Fibroblast of lung (primary cell): Measurements from ENCODE around the gene RAB40A. TPM values are rescaled to one million over a fixed set of nuclear protein-coding genes. Genes with fewer than 3 reads are reported as not detected.
A peak's percentile ranks its signal among the peaks of the same experiment; 100 is the strongest.
"Not testable (repeated sequence)": the region's sequence is repeated elsewhere in the genome, so short reads cannot be mapped to it uniquely, and the experiment has no call there.

Experiments used
- DNase-seq, 2 donors: peaks; one replicate each; pipeline versions ENCODE4 v3.0.0 to v3.0.0-alpha.2; 2010; ENCODE audit warnings: low read depth in 2 of 2
- H2AFZ ChIP-seq: 2 replicates; pipeline ENCODE4 v1.5.1; 2012; ENCODE audit warnings: low read length, control low read depth, inconsistent platforms
- H3K27ac ChIP-seq: 2 replicates; pipeline ENCODE4 v1.5.1; 2011; ENCODE audit warnings: low read length, control low read depth; ENCODE audit not compliant: insufficient read depth
- H3K27me3 ChIP-seq: 2 replicates; pipeline ENCODE4 v1.5.1; 2011; ENCODE audit warnings: mild to moderate bottlenecking, low read length; ENCODE audit not compliant: control insufficient read depth, insufficient read depth
- H3K36me3 ChIP-seq: 2 replicates; pipeline ENCODE4 v1.5.1; 2011; ENCODE audit warnings: low read length; ENCODE audit not compliant: control insufficient read depth, insufficient read depth
- H3K4me1 ChIP-seq: 2 replicates; pipeline ENCODE4 v1.5.1; 2011; ENCODE audit warnings: low read length; ENCODE audit not compliant: control insufficient read depth, insufficient read depth; ENCODE audit errors: extremely low read depth
- H3K4me2 ChIP-seq: 2 replicates; pipeline ENCODE4 v1.5.1; 2011; ENCODE audit warnings: low read length, control low read depth; ENCODE audit not compliant: insufficient read depth; ENCODE audit errors: extremely low read depth
- H3K4me3 ChIP-seq, 4 experiments: fragments of 200-600 bp in 1 of 4; sonication (generic) in 1 of 4; replicated peaks in 1 of 4; 2 replicates each; pipeline ENCODE4 v1.5.1; 2011 to 2016; ENCODE audit warnings: low read length in 4 of 4, low read depth in 3 of 4, mild to moderate bottlenecking in 3 of 4, control low read depth in 2 of 4, inconsistent platforms in 1 of 4, mixed read lengths in 1 of 4; ENCODE audit not compliant: insufficient read depth in 1 of 4; ENCODE audit errors: control extremely low read depth in 1 of 4
- H3K79me2 ChIP-seq: 2 replicates; pipeline ENCODE4 v1.5.1; 2012; ENCODE audit warnings: mild to moderate bottlenecking, low read length, inconsistent platforms; ENCODE audit not compliant: control insufficient read depth, insufficient read depth
- H3K9ac ChIP-seq: 2 replicates; pipeline ENCODE4 v1.5.1; 2011; ENCODE audit warnings: mild to moderate bottlenecking, low read length, control low read depth; ENCODE audit not compliant: insufficient read depth
- H3K9me3 ChIP-seq: 2 replicates; pipeline ENCODE4 v1.5.1; 2012; ENCODE audit warnings: low read depth, low read length; ENCODE audit not compliant: control insufficient read depth, insufficient read depth
- H4K20me1 ChIP-seq: 2 replicates; pipeline ENCODE4 v1.5.1; 2011; ENCODE audit warnings: low read length; ENCODE audit not compliant: control insufficient read depth, insufficient read depth; ENCODE audit errors: extremely low read depth
- EZH2 ChIP-seq: IDR thresholded peaks from 2 replicates; pipeline ENCODE4 v1.5.1; 2012; ENCODE audit warnings: low read length, control low read depth, mild to moderate bottlenecking; ENCODE audit errors: missing control alignments
- polyA plus RNA-seq, 2 donors: library from polyadenylated mRNA; depleted of rRNA in 1 of 2; stranded (reverse) in 1 of 2; unstranded in 1 of 2; fragments of >200 nt; gene quantifications; 2 replicates each; pipeline ENCODE4 v1.2.1, GENCODE V29; 2011 to 2012; ENCODE audit warnings: missing spikeins in 1 of 2
- total RNA-seq: library from RNA; depleted of rRNA; stranded (reverse); fragments of >200 nt; gene quantifications from 2 replicates; pipeline ENCODE4 v1.2.1, GENCODE V29; 2014
- TF ChIP-seq, protein P1 (sequence below), 2 donors: IDR thresholded peaks in 1 of 2; conservative IDR thresholded peaks in 1 of 2; 1 replicate in 1 of 2; 2 replicates in 1 of 2; pipeline ENCODE4 v1.5.1; 2011 to 2012; ENCODE audit warnings: low read length in 2 of 2, control low read depth in 1 of 2, inconsistent platforms in 1 of 2, low read depth in 1 of 2, mild to moderate bottlenecking in 1 of 2

Gene RAB40A
- total and polyA plus RNA-seq, 2 donors (not counting 1 experiment from before 2014, with no cell fraction given): 0.07 to 0.17 TPM

DNA sequence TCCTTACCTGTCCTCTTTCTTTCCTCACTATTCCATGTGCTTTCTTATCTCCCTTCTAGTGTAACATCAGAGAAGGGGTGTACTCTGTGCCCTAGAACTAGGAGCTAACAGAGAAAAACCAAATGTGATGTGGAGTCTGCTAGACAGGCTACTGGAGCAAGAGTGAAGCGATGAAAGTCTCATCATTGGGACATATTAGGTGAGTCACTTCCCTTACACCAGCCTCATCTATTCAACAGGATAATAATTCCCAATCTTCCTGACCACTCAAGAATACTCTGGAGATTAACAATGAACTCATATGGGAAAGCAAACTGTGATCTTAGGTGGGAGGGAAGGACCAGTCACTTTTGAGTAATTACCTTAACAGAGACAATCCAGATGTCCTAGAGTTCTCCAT is 58.1 kb downstream of the RAB40A start:
- H2AFZ ChIP-seq: no peak overlapping the region
- H3K9ac ChIP-seq: no peak overlapping the region
- no peak overlapping the region for H3K27ac ChIP-seq
- H3K9me3 ChIP-seq: no peaks in the 10 kb centered on the region
- H3K4me1 ChIP-seq: peaks cover 2% of the 10 kb centered on the region
- no peak overlapping the region for H3K4me3 ChIP-seq
- no peak for DNase-seq
- H3K27me3 ChIP-seq: no peaks in the 10 kb centered on the region
- H3K79me2 ChIP-seq: no peaks in the 10 kb centered on the region
- no peak for TF ChIP-seq EZH2
- TF ChIP-seq, protein P1, sequence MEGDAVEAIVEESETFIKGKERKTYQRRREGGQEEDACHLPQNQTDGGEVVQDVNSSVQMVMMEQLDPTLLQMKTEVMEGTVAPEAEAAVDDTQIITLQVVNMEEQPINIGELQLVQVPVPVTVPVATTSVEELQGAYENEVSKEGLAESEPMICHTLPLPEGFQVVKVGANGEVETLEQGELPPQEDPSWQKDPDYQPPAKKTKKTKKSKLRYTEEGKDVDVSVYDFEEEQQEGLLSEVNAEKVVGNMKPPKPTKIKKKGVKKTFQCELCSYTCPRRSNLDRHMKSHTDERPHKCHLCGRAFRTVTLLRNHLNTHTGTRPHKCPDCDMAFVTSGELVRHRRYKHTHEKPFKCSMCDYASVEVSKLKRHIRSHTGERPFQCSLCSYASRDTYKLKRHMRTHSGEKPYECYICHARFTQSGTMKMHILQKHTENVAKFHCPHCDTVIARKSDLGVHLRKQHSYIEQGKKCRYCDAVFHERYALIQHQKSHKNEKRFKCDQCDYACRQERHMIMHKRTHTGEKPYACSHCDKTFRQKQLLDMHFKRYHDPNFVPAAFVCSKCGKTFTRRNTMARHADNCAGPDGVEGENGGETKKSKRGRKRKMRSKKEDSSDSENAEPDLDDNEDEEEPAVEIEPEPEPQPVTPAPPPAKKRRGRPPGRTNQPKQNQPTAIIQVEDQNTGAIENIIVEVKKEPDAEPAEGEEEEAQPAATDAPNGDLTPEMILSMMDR (conservative IDR thresholded peaks at IDR 0.05 in 1 of 2, IDR thresholded peaks at IDR 0.05 in 1 of 2; ENCODE audit: low read depth in 1 of 2, low read length in 2 of 2): no peak
- H3K4me2 ChIP-seq: no peak overlapping the region
- H4K20me1 ChIP-seq: no peaks in the 10 kb centered on the region
- no peaks in the 10 kb centered on the region for H3K36me3 ChIP-seq

DNA sequence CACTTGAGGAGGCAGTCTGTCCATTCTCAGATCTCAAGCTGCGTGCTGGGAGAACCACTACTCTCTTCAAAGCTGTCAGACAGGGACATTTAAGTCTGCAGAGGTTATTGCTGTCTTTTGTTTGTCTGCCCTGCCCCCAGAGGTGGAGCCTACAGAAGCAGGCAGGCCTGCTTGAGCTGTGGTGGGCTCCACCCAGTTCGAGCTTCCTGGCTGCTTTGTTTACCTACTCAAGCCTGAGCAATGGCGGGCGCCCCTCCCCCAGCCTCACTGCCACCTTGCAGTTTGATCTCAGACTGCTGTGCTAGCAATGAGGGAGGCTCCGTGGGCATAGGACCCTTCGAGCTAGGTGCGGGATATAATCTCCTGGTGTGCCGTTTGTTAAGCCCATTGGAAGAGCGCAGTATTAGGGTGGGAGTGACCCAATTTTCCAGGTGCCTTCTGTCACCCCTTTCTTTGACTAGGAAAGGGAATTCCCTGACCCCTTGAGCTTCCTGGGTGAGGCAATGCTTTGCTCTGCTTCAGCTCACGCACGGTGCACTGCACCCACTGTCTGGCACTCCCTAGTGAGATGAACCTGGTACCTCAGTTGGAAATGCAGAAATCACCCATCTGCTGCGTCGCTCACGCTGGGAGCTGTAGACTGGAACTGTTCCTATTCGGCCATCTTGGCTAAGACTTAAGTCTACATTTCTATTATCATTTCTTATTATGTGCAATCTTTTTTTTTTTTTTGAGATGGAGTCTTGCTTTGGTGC is 59.1 kb downstream of the RAB40A start:
- not testable (repeated sequence) for H3K4me1 ChIP-seq, H3K36me3 ChIP-seq, H2AFZ ChIP-seq, H3K9ac ChIP-seq, H3K4me3 ChIP-seq, H3K27ac ChIP-seq, H3K79me2 ChIP-seq, H3K27me3 ChIP-seq, H4K20me1 ChIP-seq, DNase-seq, H3K4me2 ChIP-seq, H3K9me3 ChIP-seq

DNA sequence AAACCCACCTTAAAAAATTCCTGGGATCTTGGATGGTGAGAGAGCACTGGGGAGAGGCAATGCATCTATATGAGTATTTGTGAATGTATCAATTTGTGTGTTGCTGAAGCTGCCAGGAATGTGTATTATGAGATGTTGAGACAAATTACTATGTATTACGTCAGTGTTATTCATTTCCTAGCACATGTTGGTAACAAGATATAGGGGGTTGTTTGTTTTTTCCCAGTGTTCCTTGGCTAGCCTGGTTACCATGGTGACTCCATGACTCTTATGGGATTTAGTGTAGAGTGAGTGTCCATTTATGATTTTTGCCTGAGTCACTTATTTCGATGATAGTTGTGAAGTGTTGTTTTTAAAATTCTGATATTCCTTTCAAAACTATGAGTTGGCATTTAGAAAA is 65.6 kb downstream of the RAB40A start:
- Histone ChIP-seq H3K4me1 (peaks cover 2% of the 10 kb centered on the region), H2AFZ (no peak overlapping the region), H3K9ac (no peak overlapping the region), H3K27me3 (no peaks in the 10 kb centered on the region), H3K27ac (peak overlapping the region; percentile 61), H3K36me3 (no peaks in the 10 kb centered on the region), H3K79me2 (no peaks in the 10 kb centered on the region), H3K4me3 (no peak overlapping the region), H3K9me3 (no peaks in the 10 kb centered on the region), H4K20me1 (no peaks in the 10 kb centered on the region), H3K4me2 (no peak overlapping the region)
- TF ChIP-seq, protein P1 (conservative IDR thresholded peaks at IDR 0.05 in 1 of 2, IDR thresholded peaks at IDR 0.05 in 1 of 2; ENCODE audit: low read depth in 1 of 2, low read length in 2 of 2): no peak
- no peak for TF ChIP-seq EZH2
- peak; percentile 85 to 97 for DNase-seq

Other genes with a start within 250 kb of the RAB40A start
- not detected in 2 replicates for gene TCEAL5, start 242.7 kb downstream of the RAB40A start, total RNA-seq
- not detected in 2 replicates for gene TCEAL5, start 242.7 kb downstream of the RAB40A start, polyA plus RNA-seq
- gene BEX2, start 208.5 kb downstream of the RAB40A start, total RNA-seq: 2.8 and 5.9 TPM in 2 replicates
- gene BEX2, start 208.5 kb downstream of the RAB40A start, polyA plus RNA-seq: 0.32 TPM in 2 replicates
- 32.5 and 52.6 TPM in 2 replicates for gene TCEAL7, start 189.2 kb downstream of the RAB40A start, total RNA-seq
- 36.5 and 46.8 TPM in 2 replicates for gene TCEAL7, start 189.2 kb downstream of the RAB40A start, polyA plus RNA-seq
- gene TCEAL9, start 163.0 kb downstream of the RAB40A start, total RNA-seq: 89.5 and 107 TPM in 2 replicates
- 198 and 286 TPM in 2 replicates for gene TCEAL9, start 163.0 kb downstream of the RAB40A start, polyA plus RNA-seq
- gene BEX3, start 143.0 kb downstream of the RAB40A start, total RNA-seq: 300 and 416 TPM in 2 replicates
- gene BEX3, start 143.0 kb downstream of the RAB40A start, polyA plus RNA-seq: 433 and 460 TPM in 2 replicates
- gene TCEAL4, start 66.0 kb upstream of the RAB40A start, total RNA-seq: 57.0 and 63.6 TPM in 2 replicates
- gene TCEAL4, start 66.0 kb upstream of the RAB40A start, polyA plus RNA-seq: 47.3 and 75.7 TPM in 2 replicates
- gene TCEAL3, start 88.5 kb upstream of the RAB40A start, total RNA-seq: 15.4 and 21.6 TPM in 2 replicates
- gene TCEAL3, start 88.5 kb upstream of the RAB40A start, polyA plus RNA-seq: 42.2 and 59.7 TPM in 2 replicates
- 35.5 and 37.5 TPM in 2 replicates for gene TCEAL1, start 109.5 kb upstream of the RAB40A start, total RNA-seq
- gene TCEAL1, start 109.5 kb upstream of the RAB40A start, polyA plus RNA-seq: 24.5 and 28.5 TPM in 2 replicates
- 287 and 353 TPM in 2 replicates for gene MORF4L2, start 167.2 kb upstream of the RAB40A start, total RNA-seq
- gene MORF4L2, start 167.2 kb upstream of the RAB40A start, polyA plus RNA-seq: 814 and 948 TPM in 2 replicates
- not detected in 2 replicates for gene TMEM31, start 191.4 kb upstream of the RAB40A start, total RNA-seq
- 0.10 TPM in 1 of 2 replicates, not detected in the other for gene TMEM31, start 191.4 kb upstream of the RAB40A start, polyA plus RNA-seq